Testis (tissue), 3 donors: ENCODE data around the gene RASGRF2. TPM values are rescaled to one million over a fixed set of nuclear protein-coding genes. Genes with fewer than 3 reads are reported as not detected.

Experiments
- DNase-seq: peaks from one replicate; pipeline ENCODE4 v3.0.0-alpha.2; 2019
- H3K27ac ChIP-seq, 2 donors: fragments of 200-600 bp; sonication (generic); one replicate each; pipeline ENCODE4 v1.5.1; 2019
- H3K27me3 ChIP-seq: fragments of 200-600 bp; sonication (generic); one replicate; pipeline ENCODE4 v1.5.1; 2019
- H3K36me3 ChIP-seq: fragments of 200-600 bp; sonication (generic); one replicate; pipeline ENCODE4 v1.5.1; 2017; ENCODE audit warnings: low read depth; ENCODE audit errors: missing control alignments
- H3K4me1 ChIP-seq: fragments of 200-600 bp; sonication (generic); one replicate; pipeline ENCODE4 v1.5.1; 2019
- H3K4me3 ChIP-seq, 2 donors: fragments of 200-600 bp; sonication (generic); one replicate each; pipeline ENCODE4 v1.5.1; 2017 to 2019
- H3K9me3 ChIP-seq: fragments of 200-600 bp; sonication (generic); one replicate; pipeline ENCODE4 v1.5.1; 2017
- CTCF ChIP-seq, 3 experiments: fragments of 450-650 bp in 2 of 3; fragments of 200-600 bp in 1 of 3; sonication (generic) in 1 of 3; IDR thresholded peaks; one replicate each; pipeline ENCODE4 v1.5.1; 2016 to 2019; ENCODE audit warnings: antibody characterized with exemption in 3 of 3, mild to moderate bottlenecking in 2 of 3, moderate library complexity in 1 of 3
- POLR2A ChIP-seq: fragments of 450-650 bp; IDR thresholded peaks from one replicate; pipeline ENCODE4 v1.6.1; 2017; ENCODE audit warnings: antibody characterized with exemption, mild to moderate bottlenecking, moderate library complexity
- WGBS, 2 donors: methylation state at CpG; one replicate each; pipeline ENCODE4 v1.1.5; 2018; 5-methylcytosine and 5-hydroxymethylcytosine counted together
- intact Hi-C: fragments of 100-400 bp; cut with DNase I; formaldehyde crosslinking; loops from one replicate; pipeline ENCODE4 v1.15.1; 2023; ENCODE audit warnings: low total_unique reads
- polyA plus RNA-seq: library from polyadenylated mRNA; stranded (reverse); fragments of 350-450 nt; fragmentation: Illumina TruSeq; extraction: RNeasy Lipid Tissue Mini Kit (QIAGEN cat#74804); gene quantifications from one replicate; pipeline ENCODE4 v1.2.3, GENCODE V29; 2014; ENCODE audit warnings: low read depth, low replicate concordance; ENCODE audit not compliant: insufficient read depth
- total RNA-seq, 2 donors: library from RNA; depleted of rRNA; stranded (reverse); fragments of >200 nt; gene quantifications; one replicate each; pipeline ENCODE4 v1.2.3, GENCODE V29; 2016

The RASGRF2 gene
- total and polyA plus RNA-seq, 3 donors from 2014 or later, result 6.2 to 11.3 (median 7.8) TPM

- Histone ChIP-seq H3K4me1 (no peaks in the 10 kb centered on the region), H3K4me3 (no peak overlapping the region), H3K36me3 (no peaks in the 10 kb centered on the region), H3K27me3 (no peaks in the 10 kb centered on the region), H3K27ac (no peak overlapping the region), H3K9me3 (no peaks in the 10 kb centered on the region)
- no peak for DNase-seq
- intact Hi-C loops, result no loop called here
- no peak for TF ChIP-seq POLR2A
- no peak for TF ChIP-seq CTCF (IDR thresholded peaks at IDR 0.05)
- WGBS, 2 donors, result 88 to 89% methylated on average over 4 of the region's 4 CpGs
These were observed 16.8 kb downstream of the RASGRF2 start for GRCh38 chr5:80976985-80977384.

GRCh38 chr5:80977764-80978163 lies 17.6 kb downstream of the RASGRF2 start:
- Histone ChIP-seq H3K27ac (no peak overlapping the region), H3K4me3 (no peak overlapping the region), H3K4me1 (no peaks in the 10 kb centered on the region), H3K36me3 (no peaks in the 10 kb centered on the region), H3K27me3 (no peaks in the 10 kb centered on the region), H3K9me3 (no peaks in the 10 kb centered on the region)
- DNase-seq, result no peak
- intact Hi-C loops, result no loop called here
- 84 to 90% methylated on average over 1 of the region's 1 CpG for WGBS, 2 donors
- TF ChIP-seq POLR2A (no peak), CTCF (IDR thresholded peaks at IDR 0.05) (no peak)

- no peak overlapping the region for H3K4me3 ChIP-seq
- DNase-seq, result no peak
- H3K27me3 ChIP-seq, result no peaks in the 10 kb centered on the region
- no peaks in the 10 kb centered on the region for H3K9me3 ChIP-seq
- no peaks in the 10 kb centered on the region for H3K36me3 ChIP-seq
- no peaks in the 10 kb centered on the region for H3K4me1 ChIP-seq
- no peak for TF ChIP-seq POLR2A
- TF ChIP-seq CTCF (IDR thresholded peaks at IDR 0.05), result no peak
- intact Hi-C loops, result no loop called here
- 76 to 87% methylated on average over 1 of the region's 1 CpG for WGBS, 2 donors
- H3K27ac ChIP-seq, result no peak overlapping the region
These were observed 18.7 kb downstream of the RASGRF2 start for GRCh38 chr5:80978772-80979317.

GRCh38 chr5:80982093-80982492 lies 21.9 kb downstream of the RASGRF2 start:
- no peak for TF ChIP-seq CTCF (IDR thresholded peaks at IDR 0.05)
- TF ChIP-seq POLR2A, result no peak
- H3K9me3 ChIP-seq, result no peaks in the 10 kb centered on the region
- no peak overlapping the region for H3K27ac ChIP-seq
- no peak for DNase-seq
- intact Hi-C loops, result no loop called here
- H3K4me1 ChIP-seq, result no peaks in the 10 kb centered on the region
- no peaks in the 10 kb centered on the region for H3K36me3 ChIP-seq
- H3K4me3 ChIP-seq, result no peak overlapping the region
- 69 to 78% methylated on average over 4 of the region's 4 CpGs for WGBS, 2 donors
- H3K27me3 ChIP-seq, result no peaks in the 10 kb centered on the region

GRCh38 chr5:80985600-80986228 lies 25.6 kb downstream of the RASGRF2 start:
- 61 to 72% methylated on average over 2 of the region's 2 CpGs for WGBS, 2 donors
- no peak overlapping the region for H3K4me3 ChIP-seq
- no peak for DNase-seq
- H3K27me3 ChIP-seq, result no peaks in the 10 kb centered on the region
- no peaks in the 10 kb centered on the region for H3K36me3 ChIP-seq
- no peak for TF ChIP-seq CTCF (IDR thresholded peaks at IDR 0.05)
- TF ChIP-seq POLR2A, result no peak
- no peaks in the 10 kb centered on the region for H3K4me1 ChIP-seq
- intact Hi-C loops, result no loop called here
- no peaks in the 10 kb centered on the region for H3K9me3 ChIP-seq
- no peak overlapping the region for H3K27ac ChIP-seq
